HG03558 (cell line): Measurements from ENCODE around the gene DOCK4.
A peak's percentile ranks its signal among the peaks of the same experiment; 100 is the strongest.
"Not testable (repeated sequence)": the region's sequence is repeated elsewhere in the genome, so short reads cannot be mapped to it uniquely, and the experiment has no call there.

Experiments
- ATAC-seq: cut with Tn5 transposase; IDR thresholded peaks from one replicate; pipeline ENCODE4 v1.9.1; 2021; ENCODE audit warnings: moderate number of reproducible peaks; ENCODE audit not compliant: unreplicated experiment; ENCODE audit errors: extremely low read depth

The DOCK4 gene

GRCh38 chr7:112206238-112206990 lies at the start of gene DOCK4, which contains the start of gene ZNF277:
DOCK4 (minus strand) TSS chr7:112206399; CDS start chr7:112206138, 261 bp downstream.
ZNF277 (plus strand) TSS chr7:112206695; CDS start chr7:112206717, 22 bp downstream.
- peak; percentile 93 for ATAC-seq

GRCh38 chr7:112255388-112255720 lies 49.2 kb upstream of the DOCK4 start:
- no peak for ATAC-seq

GRCh38 chr7:112254709-112255387 lies 48.6 kb upstream of the DOCK4 start:
- ATAC-seq, result no peak

GRCh38 chr7:112254156-112254555 lies 48.0 kb upstream of the DOCK4 start:
- ATAC-seq, result no peak

- no peak for ATAC-seq
These were observed 46.5 kb upstream of the DOCK4 start for GRCh38 chr7:112252691-112253090.

- ATAC-seq, result no peak
These were observed 45.9 kb upstream of the DOCK4 start for GRCh38 chr7:112252141-112252540.

- not testable (repeated sequence) for ATAC-seq
These were observed 43.8 kb upstream of the DOCK4 start for GRCh38 chr7:112249967-112250366.

- ATAC-seq, result no peak
These were observed 42.4 kb upstream of the DOCK4 start for GRCh38 chr7:112248598-112248997.

- ATAC-seq, result no peak
These were observed 32.8 kb upstream of the DOCK4 start for GRCh38 chr7:112238852-112239610.

GRCh38 chr7:112238330-112238729 lies 32.1 kb upstream of the DOCK4 start:
- no peak for ATAC-seq

GRCh38 chr7:112236597-112236996 lies 30.4 kb upstream of the DOCK4 start:
- no peak for ATAC-seq

GRCh38 chr7:112234147-112234546 lies 27.9 kb upstream of the DOCK4 start:
- ATAC-seq, result no peak

GRCh38 chr7:112233048-112233697 lies 27.0 kb upstream of the DOCK4 start:
- no peak for ATAC-seq

GRCh38 chr7:112232212-112232978 lies 26.2 kb upstream of the DOCK4 start:
- no peak for ATAC-seq

GRCh38 chr7:112228632-112229031 lies 22.4 kb upstream of the DOCK4 start:
- ATAC-seq, result no peak

GRCh38 chr7:112226701-112227276 lies 20.6 kb upstream of the DOCK4 start:
- ATAC-seq, result no peak

GRCh38 chr7:112225006-112225405 lies 18.8 kb upstream of the DOCK4 start:
- no peak for ATAC-seq

- no peak for ATAC-seq
These were observed 18.0 kb upstream of the DOCK4 start for GRCh38 chr7:112224186-112224585.

GRCh38 chr7:112223310-112223709 lies 17.1 kb upstream of the DOCK4 start:
- no peak for ATAC-seq
